ENCODE data around the gene SYNDIG1.
"Not testable (repeated sequence)": the region's sequence is repeated elsewhere in the genome, so short reads cannot be mapped to it uniquely, and the experiment has no call there.

Gene SYNDIG1

GRCh38 chr20:24493661-24494459, 24.4 kb downstream of the SYNDIG1 start:
- DNase-seq, result no peak

GRCh38 chr20:24494460-24494920, 25.1 kb downstream of the SYNDIG1 start:
- DNase-seq, result no peak

GRCh38 chr20:24495266-24495665, 25.8 kb downstream of the SYNDIG1 start:
- no peak for DNase-seq

- peak; percentile 41 for DNase-seq
Measured at GRCh38 chr20:24497851-24498250, 28.4 kb downstream of the SYNDIG1 start.

GRCh38 chr20:24498641-24499040, 29.2 kb downstream of the SYNDIG1 start:
- DNase-seq, result no peak

- no peak for DNase-seq
Measured at GRCh38 chr20:24499472-24499871, 30.0 kb downstream of the SYNDIG1 start.

GRCh38 chr20:24501764-24502556, 32.5 kb downstream of the SYNDIG1 start:
- DNase-seq, result peak; percentile 80

GRCh38 chr20:24502661-24503060, 33.2 kb downstream of the SYNDIG1 start:
- no peak for DNase-seq

- no peak for DNase-seq
Measured at GRCh38 chr20:24503352-24503931, 34.0 kb downstream of the SYNDIG1 start.

- no peak for DNase-seq
Measured at GRCh38 chr20:24504331-24505285, 35.2 kb downstream of the SYNDIG1 start.

GRCh38 chr20:24506146-24506545, 36.7 kb downstream of the SYNDIG1 start:
- no peak for DNase-seq

GRCh38 chr20:24506696-24507095, 37.3 kb downstream of the SYNDIG1 start:
- DNase-seq, result no peak

GRCh38 chr20:24507182-24507853, 37.9 kb downstream of the SYNDIG1 start:
- DNase-seq, result no peak

GRCh38 chr20:24512441-24512840, 43.0 kb downstream of the SYNDIG1 start:
- not testable (repeated sequence) for DNase-seq

- no peak for DNase-seq
Measured at GRCh38 chr20:24518515-24518914, 49.1 kb downstream of the SYNDIG1 start.

- no peak for DNase-seq
Measured at GRCh38 chr20:24519476-24519875, 50.0 kb downstream of the SYNDIG1 start.

- DNase-seq, result no peak
Measured at GRCh38 chr20:24521032-24521431, 51.6 kb downstream of the SYNDIG1 start.

- DNase-seq, result no peak
Measured at GRCh38 chr20:24522452-24523330, 53.3 kb downstream of the SYNDIG1 start.

- no peak for DNase-seq
Measured at GRCh38 chr20:24523661-24524060, 54.2 kb downstream of the SYNDIG1 start.

- DNase-seq, result no peak
Measured at GRCh38 chr20:24528583-24529368, 59.3 kb downstream of the SYNDIG1 start.
